ENCODE measurements around the gene POLE2.
A peak's percentile ranks its signal among the peaks of the same experiment; 100 is the strongest.
"Not testable (repeated sequence)": the region's sequence is repeated elsewhere in the genome, so short reads cannot be mapped to it uniquely, and the experiment has no call there.

The POLE2 gene

GRCh38 chr14:49657500-49657899 lies 30.5 kb downstream of the POLE2 start:
- DNase-seq = not testable (repeated sequence)

GRCh38 chr14:49654511-49654910 lies 33.5 kb downstream of the POLE2 start:
- DNase-seq = no peak

GRCh38 chr14:49653508-49653907 lies 34.5 kb downstream of the POLE2 start:
- DNase-seq = no peak

- DNase-seq = no peak
Observed at GRCh38 chr14:49642163-49642562, 45.9 kb downstream of the POLE2 start.

- no peak for DNase-seq
Observed at GRCh38 chr14:49641697-49642129, 46.3 kb downstream of the POLE2 start.

- no peak for DNase-seq
Observed at GRCh38 chr14:49640540-49641417, 47.2 kb downstream of the POLE2 start.

- no peak for DNase-seq
Observed at GRCh38 chr14:49637534-49638078, 50.4 kb downstream of the POLE2 start.

- no peak for DNase-seq
Observed at GRCh38 chr14:49636866-49637265, 51.1 kb downstream of the POLE2 start.

- DNase-seq = peak; percentile 66
Observed at GRCh38 chr14:49634547-49635334, 53.3 kb downstream of the POLE2 start, which contains the start of gene DNAAF2. DNAAF2 (minus strand) TSS chr14:49635244; CDS start chr14:49635149, 95 bp downstream.

GRCh38 chr14:49633640-49634546 lies 54.1 kb downstream of the POLE2 start:
- peak; percentile 96 for DNase-seq

- peak; percentile 53 for DNase-seq
Observed at GRCh38 chr14:49623941-49624839, 63.8 kb downstream of the POLE2 start.

- no peak for DNase-seq
Observed at GRCh38 chr14:49623387-49623786, 64.6 kb downstream of the POLE2 start.

- DNase-seq = no peak
Observed at GRCh38 chr14:49622022-49622607, 65.9 kb downstream of the POLE2 start.

GRCh38 chr14:49621114-49621881 lies 66.7 kb downstream of the POLE2 start:
- DNase-seq = peak; percentile 67

GRCh38 chr14:49620182-49621113 lies 67.6 kb downstream of the POLE2 start, which contains the start of the genes MGAT2 and RPL36AL:
MGAT2 (plus strand) TSS chr14:49620799; CDS start chr14:49621269, 470 bp downstream.
RPL36AL (minus strand) TSS chr14:49620626; CDS start chr14:49619104, 1,522 bp downstream.
- peak; percentile 99 for DNase-seq

- no peak for DNase-seq
Observed at GRCh38 chr14:49619730-49620129, 68.3 kb downstream of the POLE2 start.

- not testable (repeated sequence) for DNase-seq
Observed at GRCh38 chr14:49619273-49619672, 68.7 kb downstream of the POLE2 start.

- DNase-seq = no peak
Observed at GRCh38 chr14:49617852-49618519, 70.0 kb downstream of the POLE2 start.

Data from activated CD4-positive, alpha-beta T cell treated with anti-CD3 and anti-CD28 coated beads, Interleukin-2, amount 50 U/mL, for 16 hours (primary cell).